Measurements from ENCODE around the gene MAN1A2.
"Not testable (repeated sequence)": the region's sequence is repeated elsewhere in the genome, so short reads cannot be mapped to it uniquely, and the experiment has no call there.

The MAN1A2 gene

GRCh38 chr1:117473063-117473462 lies 105.8 kb downstream of the MAN1A2 start:
- Histone ChIP-seq H3K9ac (ENCODE audit: low read length) (no peak overlapping the region), H3K4me1 (ENCODE audit: control insufficient read depth, insufficient read depth, low read length) (no peaks in the 10 kb centered on the region), H3K9me3 (ENCODE audit: control insufficient read depth, low read length) (no peaks in the 10 kb centered on the region), H3K27me3 (ENCODE audit: control insufficient read depth, insufficient read depth, low read length) (no peaks in the 10 kb centered on the region), H3K4me3 (ENCODE audit: low read length) (no peak overlapping the region), H3K36me3 (ENCODE audit: control insufficient read depth, insufficient read depth, low read length) (no peaks in the 10 kb centered on the region)

GRCh38 chr1:117475495-117475894 lies 108.2 kb downstream of the MAN1A2 start:
- not testable (repeated sequence) for H3K36me3 ChIP-seq (ENCODE audit: control insufficient read depth, insufficient read depth, low read length); H3K9me3 ChIP-seq (ENCODE audit: control insufficient read depth, low read length); H3K9ac ChIP-seq (ENCODE audit: low read length)

GRCh38 chr1:117479086-117479485 lies 111.8 kb downstream of the MAN1A2 start:
- Histone ChIP-seq H3K4me1 (ENCODE audit: control insufficient read depth, insufficient read depth, low read length) (no peaks in the 10 kb centered on the region), H3K36me3 (ENCODE audit: control insufficient read depth, insufficient read depth, low read length) (no peaks in the 10 kb centered on the region), H3K27me3 (ENCODE audit: control insufficient read depth, insufficient read depth, low read length) (no peaks in the 10 kb centered on the region), H3K9ac (ENCODE audit: low read length) (no peak overlapping the region), H3K4me3 (ENCODE audit: low read length) (no peak overlapping the region), H3K9me3 (ENCODE audit: control insufficient read depth, low read length) (no peaks in the 10 kb centered on the region)

More at GRCh38 chr1:117475495-117475894, 108.2 kb downstream of the MAN1A2 start:
- H3K27me3 ChIP-seq (ENCODE audit: control insufficient read depth, insufficient read depth, low read length); H3K4me1 ChIP-seq (ENCODE audit: control insufficient read depth, insufficient read depth, low read length); H3K4me3 ChIP-seq (ENCODE audit: low read length): not testable (repeated sequence)

- H3K9ac ChIP-seq (ENCODE audit: low read length), result no peak overlapping the region
- H3K27me3 ChIP-seq (ENCODE audit: control insufficient read depth, insufficient read depth, low read length), result no peaks in the 10 kb centered on the region
- no peaks in the 10 kb centered on the region for H3K9me3 ChIP-seq (ENCODE audit: control insufficient read depth, low read length)
- no peaks in the 10 kb centered on the region for H3K36me3 ChIP-seq (ENCODE audit: control insufficient read depth, insufficient read depth, low read length)
- H3K4me3 ChIP-seq (ENCODE audit: low read length), result no peak overlapping the region
- H3K4me1 ChIP-seq (ENCODE audit: control insufficient read depth, insufficient read depth, low read length), result no peaks in the 10 kb centered on the region
Measured at GRCh38 chr1:117481410-117481809, 114.2 kb downstream of the MAN1A2 start.

GRCh38 chr1:117493906-117494305 lies 126.7 kb downstream of the MAN1A2 start:
- no peak overlapping the region for H3K4me3 ChIP-seq (ENCODE audit: low read length)
- no peaks in the 10 kb centered on the region for H3K36me3 ChIP-seq (ENCODE audit: control insufficient read depth, insufficient read depth, low read length)
- no peak overlapping the region for H3K9ac ChIP-seq (ENCODE audit: low read length)
- no peaks in the 10 kb centered on the region for H3K9me3 ChIP-seq (ENCODE audit: control insufficient read depth, low read length)
- H3K27me3 ChIP-seq (ENCODE audit: control insufficient read depth, insufficient read depth, low read length), result no peaks in the 10 kb centered on the region
- no peaks in the 10 kb centered on the region for H3K4me1 ChIP-seq (ENCODE audit: control insufficient read depth, insufficient read depth, low read length)

GRCh38 chr1:117495068-117495467 lies 127.8 kb downstream of the MAN1A2 start:
- no peaks in the 10 kb centered on the region for H3K9me3 ChIP-seq (ENCODE audit: control insufficient read depth, low read length)

GRCh38 chr1:117499071-117499470 lies 131.8 kb downstream of the MAN1A2 start:
- H3K4me3 ChIP-seq (ENCODE audit: low read length), result no peak overlapping the region
- no peaks in the 10 kb centered on the region for H3K9me3 ChIP-seq (ENCODE audit: control insufficient read depth, low read length)
- no peak overlapping the region for H3K9ac ChIP-seq (ENCODE audit: low read length)
- no peaks in the 10 kb centered on the region for H3K27me3 ChIP-seq (ENCODE audit: control insufficient read depth, insufficient read depth, low read length)
- no peaks in the 10 kb centered on the region for H3K36me3 ChIP-seq (ENCODE audit: control insufficient read depth, insufficient read depth, low read length)
- no peaks in the 10 kb centered on the region for H3K4me1 ChIP-seq (ENCODE audit: control insufficient read depth, insufficient read depth, low read length)

More at GRCh38 chr1:117495068-117495467, 127.8 kb downstream of the MAN1A2 start:
- H3K36me3 ChIP-seq (ENCODE audit: control insufficient read depth, insufficient read depth, low read length), result no peaks in the 10 kb centered on the region
- no peak overlapping the region for H3K4me3 ChIP-seq (ENCODE audit: low read length)
- no peaks in the 10 kb centered on the region for H3K27me3 ChIP-seq (ENCODE audit: control insufficient read depth, insufficient read depth, low read length)
- no peak overlapping the region for H3K9ac ChIP-seq (ENCODE audit: low read length)
- H3K4me1 ChIP-seq (ENCODE audit: control insufficient read depth, insufficient read depth, low read length), result no peaks in the 10 kb centered on the region

GRCh38 chr1:117500584-117500983 lies 133.3 kb downstream of the MAN1A2 start:
- Histone ChIP-seq H3K9ac (ENCODE audit: low read length) (no peak overlapping the region), H3K4me1 (ENCODE audit: control insufficient read depth, insufficient read depth, low read length) (no peaks in the 10 kb centered on the region), H3K4me3 (ENCODE audit: low read length) (no peak overlapping the region), H3K27me3 (ENCODE audit: control insufficient read depth, insufficient read depth, low read length) (no peaks in the 10 kb centered on the region), H3K9me3 (ENCODE audit: control insufficient read depth, low read length) (no peaks in the 10 kb centered on the region), H3K36me3 (ENCODE audit: control insufficient read depth, insufficient read depth, low read length) (no peaks in the 10 kb centered on the region)

- H3K36me3 ChIP-seq (ENCODE audit: control insufficient read depth, insufficient read depth, low read length), result no peaks in the 10 kb centered on the region
- no peaks in the 10 kb centered on the region for H3K27me3 ChIP-seq (ENCODE audit: control insufficient read depth, insufficient read depth, low read length)
Measured at GRCh38 chr1:117501281-117501680, 134.0 kb downstream of the MAN1A2 start.

GRCh38 chr1:117511273-117511672 lies 144.0 kb downstream of the MAN1A2 start:
- Histone ChIP-seq H3K9ac (ENCODE audit: low read length) (no peak overlapping the region), H3K36me3 (ENCODE audit: control insufficient read depth, insufficient read depth, low read length) (peaks cover under 1% of the 10 kb centered on the region), H3K9me3 (ENCODE audit: control insufficient read depth, low read length) (no peaks in the 10 kb centered on the region), H3K27me3 (ENCODE audit: control insufficient read depth, insufficient read depth, low read length) (no peaks in the 10 kb centered on the region), H3K4me1 (ENCODE audit: control insufficient read depth, insufficient read depth, low read length) (no peaks in the 10 kb centered on the region), H3K4me3 (ENCODE audit: low read length) (no peak overlapping the region)

More at GRCh38 chr1:117501281-117501680, 134.0 kb downstream of the MAN1A2 start:
- Histone ChIP-seq H3K9ac (ENCODE audit: low read length) (no peak overlapping the region), H3K4me1 (ENCODE audit: control insufficient read depth, insufficient read depth, low read length) (no peaks in the 10 kb centered on the region), H3K4me3 (ENCODE audit: low read length) (no peak overlapping the region), H3K9me3 (ENCODE audit: control insufficient read depth, low read length) (no peaks in the 10 kb centered on the region)

- no peaks in the 10 kb centered on the region for H3K4me1 ChIP-seq (ENCODE audit: control insufficient read depth, insufficient read depth, low read length)
- no peak overlapping the region for H3K9ac ChIP-seq (ENCODE audit: low read length)
- H3K9me3 ChIP-seq (ENCODE audit: control insufficient read depth, low read length), result no peaks in the 10 kb centered on the region
- H3K27me3 ChIP-seq (ENCODE audit: control insufficient read depth, insufficient read depth, low read length), result no peaks in the 10 kb centered on the region
- no peak overlapping the region for H3K4me3 ChIP-seq (ENCODE audit: low read length)
- peaks cover 3% of the 10 kb centered on the region for H3K36me3 ChIP-seq (ENCODE audit: control insufficient read depth, insufficient read depth, low read length)
Measured at GRCh38 chr1:117512728-117513321, 145.6 kb downstream of the MAN1A2 start.

GRCh38 chr1:117523111-117523510 lies 155.9 kb downstream of the MAN1A2 start:
- H3K4me3 ChIP-seq (ENCODE audit: low read length), result no peak overlapping the region
- H3K4me1 ChIP-seq (ENCODE audit: control insufficient read depth, insufficient read depth, low read length), result peaks cover 16% of the 10 kb centered on the region
- H3K27me3 ChIP-seq (ENCODE audit: control insufficient read depth, insufficient read depth, low read length), result no peaks in the 10 kb centered on the region
- no peaks in the 10 kb centered on the region for H3K9me3 ChIP-seq (ENCODE audit: control insufficient read depth, low read length)
- H3K9ac ChIP-seq (ENCODE audit: low read length), result no peak overlapping the region
- H3K36me3 ChIP-seq (ENCODE audit: control insufficient read depth, insufficient read depth, low read length), result no peaks in the 10 kb centered on the region

GRCh38 chr1:117527074-117527473 lies 159.8 kb downstream of the MAN1A2 start:
- H3K36me3 ChIP-seq (ENCODE audit: control insufficient read depth, insufficient read depth, low read length), result no peaks in the 10 kb centered on the region
- H3K27me3 ChIP-seq (ENCODE audit: control insufficient read depth, insufficient read depth, low read length), result no peaks in the 10 kb centered on the region
- H3K4me1 ChIP-seq (ENCODE audit: control insufficient read depth, insufficient read depth, low read length), result peaks cover 16% of the 10 kb centered on the region
- no peak overlapping the region for H3K9ac ChIP-seq (ENCODE audit: low read length)
- no peaks in the 10 kb centered on the region for H3K9me3 ChIP-seq (ENCODE audit: control insufficient read depth, low read length)
- no peak overlapping the region for H3K4me3 ChIP-seq (ENCODE audit: low read length)
